ENCODE measurements around the gene OR2T5.
"Not testable (repeated sequence)": the region's sequence is repeated elsewhere in the genome, so short reads cannot be mapped to it uniquely, and the experiment has no call there.

OR2T5 gene, protein sequence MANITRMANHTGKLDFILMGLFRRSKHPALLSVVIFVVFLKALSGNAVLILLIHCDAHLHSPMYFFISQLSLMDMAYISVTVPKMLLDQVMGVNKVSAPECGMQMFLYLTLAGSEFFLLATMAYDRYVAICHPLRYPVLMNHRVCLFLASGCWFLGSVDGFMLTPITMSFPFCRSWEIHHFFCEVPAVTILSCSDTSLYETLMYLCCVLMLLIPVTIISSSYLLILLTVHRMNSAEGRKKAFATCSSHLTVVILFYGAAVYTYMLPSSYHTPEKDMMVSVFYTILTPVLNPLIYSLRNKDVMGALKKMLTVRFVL

DNA sequence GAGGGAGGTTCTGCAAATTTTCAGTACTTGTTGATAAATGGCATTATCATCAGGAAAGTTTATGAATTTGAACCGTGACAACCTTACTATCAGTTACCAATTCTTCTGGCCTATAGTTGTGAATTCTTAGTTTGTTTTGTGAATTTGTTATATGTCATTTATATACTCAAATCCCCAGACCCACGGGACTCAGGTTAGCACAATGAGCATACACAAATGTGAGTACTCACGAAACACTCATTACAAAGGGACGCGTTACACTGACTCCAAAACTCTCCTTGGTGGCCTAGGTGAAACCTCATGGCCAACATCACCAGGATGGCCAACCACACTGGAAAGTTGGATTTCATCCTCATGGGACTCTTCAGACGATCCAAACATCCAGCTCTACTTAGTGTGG lies at the start of gene OR2T5:
TSS of gene OR2T5 (plus strand) at position 301 of the 400 bp plus-strand sequence. CDS start at position 301, 0 bp downstream.
- not testable (repeated sequence) for H2AFZ ChIP-seq (ENCODE audit: low read depth, low read length); H3K9me3 ChIP-seq (ENCODE audit: low read length); H3K4me3 ChIP-seq (ENCODE audit: low read length); H3K27me3 ChIP-seq (ENCODE audit: insufficient read depth, low read length); H3K36me3 ChIP-seq (ENCODE audit: insufficient read depth, low read length); H3K4me1 ChIP-seq (ENCODE audit: insufficient read depth, low read length)

DNA sequence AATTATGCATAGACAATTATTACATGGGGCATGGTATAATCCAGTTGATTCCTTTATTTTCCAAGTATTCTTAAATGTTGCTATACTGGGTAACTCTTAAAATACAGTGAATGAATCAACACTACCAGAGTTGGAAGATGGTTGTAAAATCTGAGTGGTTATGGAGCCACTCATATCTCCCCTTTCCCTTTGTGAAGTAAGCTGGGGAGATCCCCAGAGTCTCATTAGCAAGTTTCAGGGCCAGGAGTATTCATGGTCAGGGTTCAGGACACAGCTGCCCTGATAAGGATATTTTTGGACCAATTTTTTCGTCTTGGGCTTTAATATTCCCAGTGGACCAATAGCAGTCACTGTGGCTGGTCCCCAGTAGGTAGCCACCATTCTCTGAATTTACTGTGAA lies 49.7 kb upstream of the OR2T5 start:
- not testable (repeated sequence) for H3K4me1 ChIP-seq (ENCODE audit: insufficient read depth, low read length); H3K27me3 ChIP-seq (ENCODE audit: insufficient read depth, low read length); H3K9me3 ChIP-seq (ENCODE audit: low read length); H2AFZ ChIP-seq (ENCODE audit: low read depth, low read length); H3K4me3 ChIP-seq (ENCODE audit: low read length); H3K36me3 ChIP-seq (ENCODE audit: insufficient read depth, low read length)

DNA sequence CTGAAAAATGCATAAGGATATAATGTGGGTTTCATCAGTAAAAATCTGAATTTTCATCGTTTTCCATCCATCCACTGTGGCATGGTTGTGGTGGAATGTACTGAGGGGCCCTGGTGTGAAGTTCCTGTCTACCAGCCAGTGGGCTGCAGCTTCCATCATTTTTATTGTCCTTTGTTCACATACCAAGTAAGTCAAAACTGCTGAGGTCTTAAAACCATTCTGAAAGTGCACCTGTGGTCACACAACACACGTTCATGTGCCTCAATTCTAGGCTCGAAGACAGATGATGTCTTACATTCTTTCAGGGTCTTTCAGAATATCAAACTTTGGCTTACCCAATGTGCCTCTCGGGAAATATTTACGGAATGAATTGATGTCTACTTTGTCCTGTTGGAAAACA lies 49.1 kb upstream of the OR2T5 start:
- not testable (repeated sequence) for H3K4me3 ChIP-seq (ENCODE audit: low read length); H3K27me3 ChIP-seq (ENCODE audit: insufficient read depth, low read length); H2AFZ ChIP-seq (ENCODE audit: low read depth, low read length); H3K36me3 ChIP-seq (ENCODE audit: insufficient read depth, low read length); H3K4me1 ChIP-seq (ENCODE audit: insufficient read depth, low read length); H3K9me3 ChIP-seq (ENCODE audit: low read length)

DNA sequence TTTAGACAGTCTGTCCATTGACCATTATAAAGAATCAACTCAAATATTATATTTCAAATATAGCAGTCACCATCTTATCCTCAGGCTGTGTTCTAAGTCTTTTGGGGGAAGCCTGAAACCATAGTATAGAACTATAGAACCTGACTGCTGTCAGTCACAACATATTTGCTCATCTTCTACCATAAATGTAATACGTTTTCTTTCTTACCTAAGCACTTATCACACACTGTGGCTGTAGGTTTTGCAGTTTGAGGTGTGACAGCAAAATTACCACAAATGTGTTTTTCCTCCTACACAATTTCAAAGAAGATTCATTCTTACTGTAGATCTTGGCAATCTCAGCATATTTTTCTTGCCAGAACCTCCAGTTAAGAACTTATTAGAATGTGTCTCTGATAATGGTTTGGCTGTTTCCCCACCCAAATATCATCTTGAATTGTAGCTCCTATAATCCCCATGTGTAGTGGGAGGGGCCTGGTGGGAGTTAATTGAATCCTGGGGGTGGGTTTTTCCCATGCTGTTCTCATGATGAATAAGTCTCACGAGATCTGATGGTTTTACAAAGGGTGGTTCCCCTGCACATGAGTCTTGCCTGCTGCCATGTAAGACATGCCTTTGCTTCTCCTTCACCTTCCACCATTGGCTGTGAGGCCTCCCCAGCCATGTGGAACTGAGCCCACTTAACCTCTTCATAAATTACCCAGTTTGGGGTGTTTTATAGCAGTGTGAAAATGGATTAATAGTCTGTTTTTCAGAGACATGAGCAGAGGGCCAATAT lies 45.7 kb upstream of the OR2T5 start:
- H3K4me1 ChIP-seq (ENCODE audit: insufficient read depth, low read length); H3K27me3 ChIP-seq (ENCODE audit: insufficient read depth, low read length); H3K4me3 ChIP-seq (ENCODE audit: low read length); H3K9me3 ChIP-seq (ENCODE audit: low read length); H2AFZ ChIP-seq (ENCODE audit: low read depth, low read length); H3K36me3 ChIP-seq (ENCODE audit: insufficient read depth, low read length): not testable (repeated sequence)

DNA sequence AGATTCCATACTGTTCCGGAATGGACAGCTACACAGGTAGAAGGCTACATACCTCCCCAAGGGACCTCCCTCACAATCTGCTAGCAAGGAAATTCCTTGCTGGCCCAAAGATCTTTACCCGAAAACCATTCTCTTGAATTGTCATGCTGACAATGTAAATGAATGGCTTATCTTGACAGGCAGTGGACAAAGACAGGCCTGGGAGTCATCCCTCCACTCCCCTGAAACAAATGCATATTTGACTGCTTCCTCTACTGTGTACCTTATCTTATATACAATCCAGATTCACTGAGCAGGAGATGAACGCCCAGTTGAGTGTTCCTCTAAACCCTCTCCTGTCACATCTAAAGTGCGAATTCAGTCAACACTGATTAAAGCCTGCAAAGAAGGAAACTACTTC lies 43.8 kb upstream of the OR2T5 start:
- H3K9me3 ChIP-seq (ENCODE audit: low read length); H3K4me1 ChIP-seq (ENCODE audit: insufficient read depth, low read length); H3K4me3 ChIP-seq (ENCODE audit: low read length); H2AFZ ChIP-seq (ENCODE audit: low read depth, low read length); H3K27me3 ChIP-seq (ENCODE audit: insufficient read depth, low read length); H3K36me3 ChIP-seq (ENCODE audit: insufficient read depth, low read length): not testable (repeated sequence)

DNA sequence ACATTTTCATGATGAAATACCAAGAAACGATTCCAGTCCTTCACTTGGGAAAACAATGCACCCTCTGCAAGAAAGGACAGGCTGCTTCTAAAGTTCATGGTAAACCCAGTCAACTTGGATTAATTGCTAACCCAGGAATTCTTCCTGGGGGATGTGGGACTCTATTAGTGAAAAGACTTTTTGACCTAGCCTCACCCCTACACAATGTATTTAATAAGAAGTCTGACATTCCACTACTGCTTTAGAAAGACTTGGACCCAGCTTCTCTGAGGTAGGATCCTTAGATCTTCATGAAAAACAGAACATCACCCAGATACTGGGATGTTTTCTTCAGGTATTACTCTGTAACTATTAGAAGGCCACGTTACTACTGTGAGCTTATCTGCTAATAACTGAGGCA lies 43.0 kb upstream of the OR2T5 start, which contains the start of gene OR2T2:
TSS of gene OR2T2 (plus strand) at position 239 of the 400 bp plus-strand sequence. CDS start 7,161 bp downstream, outside the sequence.
- not testable (repeated sequence) for H3K4me1 ChIP-seq (ENCODE audit: insufficient read depth, low read length); H3K4me3 ChIP-seq (ENCODE audit: low read length); H3K36me3 ChIP-seq (ENCODE audit: insufficient read depth, low read length); H3K9me3 ChIP-seq (ENCODE audit: low read length); H3K27me3 ChIP-seq (ENCODE audit: insufficient read depth, low read length); H2AFZ ChIP-seq (ENCODE audit: low read depth, low read length)

DNA sequence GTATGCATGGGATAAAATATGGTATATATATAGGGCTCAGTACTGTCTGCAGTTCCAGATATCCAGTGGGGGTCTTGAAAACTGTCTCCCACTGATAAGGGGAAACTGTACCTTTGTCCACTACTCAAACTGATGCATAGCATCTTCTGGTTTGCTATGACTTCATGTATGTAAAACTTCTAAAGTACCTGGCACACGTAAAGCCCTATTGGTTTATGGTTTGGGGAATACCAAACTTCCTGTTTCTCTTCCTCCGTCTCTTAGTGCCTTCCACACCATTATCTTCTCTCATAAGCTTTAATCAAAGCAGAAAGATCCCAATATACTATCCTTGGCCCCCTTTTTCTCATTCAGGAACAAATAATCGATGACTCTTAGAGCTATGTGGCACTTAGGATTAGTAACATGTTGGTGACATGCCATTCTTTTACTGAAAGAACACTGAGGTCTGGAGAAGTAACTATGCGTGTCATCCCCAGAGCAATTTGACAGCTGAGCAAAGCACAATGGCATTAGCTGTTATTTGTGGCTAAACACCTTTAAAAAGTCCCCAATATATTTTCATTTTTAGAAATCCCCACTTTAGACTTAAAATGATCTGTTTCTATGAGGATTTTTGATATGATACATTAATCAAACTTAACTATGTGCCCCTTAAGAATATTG lies 39.8 kb upstream of the OR2T5 start:
- H3K4me3 ChIP-seq (ENCODE audit: low read length); H2AFZ ChIP-seq (ENCODE audit: low read depth, low read length); H3K27me3 ChIP-seq (ENCODE audit: insufficient read depth, low read length); H3K4me1 ChIP-seq (ENCODE audit: insufficient read depth, low read length); H3K9me3 ChIP-seq (ENCODE audit: low read length); H3K36me3 ChIP-seq (ENCODE audit: insufficient read depth, low read length): not testable (repeated sequence)

DNA sequence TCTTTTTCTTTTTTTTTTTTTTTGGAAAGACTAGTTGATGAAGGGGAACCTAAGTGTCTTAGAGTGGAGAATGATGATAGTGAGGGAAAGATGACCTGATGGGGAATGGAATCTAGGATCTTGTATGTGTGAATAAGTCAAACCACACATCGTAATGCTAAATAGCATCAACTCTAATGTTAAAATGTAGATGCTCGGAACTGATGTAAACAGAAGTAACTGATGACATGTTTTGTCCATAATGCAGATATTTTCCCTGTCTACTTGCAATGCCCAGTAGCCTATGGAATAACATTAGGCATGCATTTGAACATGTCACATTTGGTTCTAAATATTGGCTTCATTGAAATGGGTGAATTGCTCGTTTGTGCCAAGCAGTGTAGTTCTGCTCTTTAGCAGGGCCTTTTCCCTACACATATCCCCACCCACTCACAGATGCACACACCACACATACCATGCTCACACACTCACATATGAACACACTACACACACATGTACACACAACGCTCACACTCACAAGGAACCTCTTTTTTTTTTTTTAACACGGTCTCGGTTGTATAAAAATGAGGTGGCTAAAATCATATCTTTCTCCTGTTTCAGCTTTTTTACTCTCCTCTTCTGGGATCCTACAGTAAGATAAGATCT lies 38.4 kb upstream of the OR2T5 start:
- H3K4me1 ChIP-seq (ENCODE audit: insufficient read depth, low read length); H3K9me3 ChIP-seq (ENCODE audit: low read length); H2AFZ ChIP-seq (ENCODE audit: low read depth, low read length); H3K27me3 ChIP-seq (ENCODE audit: insufficient read depth, low read length); H3K36me3 ChIP-seq (ENCODE audit: insufficient read depth, low read length); H3K4me3 ChIP-seq (ENCODE audit: low read length): not testable (repeated sequence)

DNA sequence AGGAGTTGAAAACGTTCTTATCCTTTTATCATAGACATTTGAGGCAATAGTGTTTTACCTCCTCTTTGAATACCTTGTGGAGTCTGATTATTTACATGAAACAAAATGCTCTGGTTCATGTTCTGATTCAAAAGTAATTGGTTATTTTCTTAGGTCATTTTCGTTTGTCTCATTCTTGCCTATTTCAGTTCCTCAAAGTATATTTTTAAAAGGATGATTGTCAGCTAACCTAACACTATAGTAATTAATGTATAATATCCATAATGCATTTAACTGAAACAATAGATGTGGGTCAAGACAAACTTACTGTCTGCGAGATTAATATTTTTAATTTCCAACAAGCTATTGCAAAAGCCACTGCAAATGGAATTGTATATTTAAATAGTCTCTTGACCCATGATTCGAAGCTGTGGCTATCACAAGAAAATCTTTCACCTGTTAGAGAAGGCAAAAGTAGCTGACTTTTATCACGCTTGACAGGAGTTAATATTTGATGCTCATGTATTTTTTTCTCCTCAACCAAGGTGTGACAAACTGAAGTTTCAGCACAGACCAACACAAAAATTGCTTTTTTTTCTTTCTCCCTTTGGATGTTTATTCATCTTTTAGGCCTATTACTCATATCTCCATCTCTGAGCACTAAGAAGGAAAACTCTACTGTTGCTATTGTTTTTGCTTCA lies 37.8 kb upstream of the OR2T5 start:
- H2AFZ ChIP-seq (ENCODE audit: low read depth, low read length); H3K9me3 ChIP-seq (ENCODE audit: low read length); H3K4me1 ChIP-seq (ENCODE audit: insufficient read depth, low read length); H3K27me3 ChIP-seq (ENCODE audit: insufficient read depth, low read length); H3K36me3 ChIP-seq (ENCODE audit: insufficient read depth, low read length); H3K4me3 ChIP-seq (ENCODE audit: low read length): not testable (repeated sequence)

DNA sequence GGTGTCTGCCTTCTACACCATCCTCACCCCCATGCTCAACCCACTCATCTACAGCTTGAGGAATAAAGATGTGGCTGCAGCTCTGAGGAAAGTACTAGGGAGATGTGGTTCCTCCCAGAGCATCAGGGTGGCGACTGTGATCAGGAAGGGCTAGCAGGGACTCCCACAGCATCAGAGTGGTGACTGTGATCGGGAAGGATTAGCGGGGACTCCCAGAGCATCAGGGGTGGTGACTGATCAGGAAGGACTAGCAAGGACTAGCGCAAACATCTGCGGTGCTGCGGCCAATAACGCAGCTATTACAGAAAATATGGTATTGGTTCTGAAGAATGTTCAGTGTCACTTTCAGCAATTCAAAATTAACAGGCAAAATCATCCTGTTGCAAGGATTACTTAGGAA lies 34.8 kb upstream of the OR2T5 start:
- not testable (repeated sequence) for H3K4me3 ChIP-seq (ENCODE audit: low read length); H3K36me3 ChIP-seq (ENCODE audit: insufficient read depth, low read length); H3K4me1 ChIP-seq (ENCODE audit: insufficient read depth, low read length)

DNA sequence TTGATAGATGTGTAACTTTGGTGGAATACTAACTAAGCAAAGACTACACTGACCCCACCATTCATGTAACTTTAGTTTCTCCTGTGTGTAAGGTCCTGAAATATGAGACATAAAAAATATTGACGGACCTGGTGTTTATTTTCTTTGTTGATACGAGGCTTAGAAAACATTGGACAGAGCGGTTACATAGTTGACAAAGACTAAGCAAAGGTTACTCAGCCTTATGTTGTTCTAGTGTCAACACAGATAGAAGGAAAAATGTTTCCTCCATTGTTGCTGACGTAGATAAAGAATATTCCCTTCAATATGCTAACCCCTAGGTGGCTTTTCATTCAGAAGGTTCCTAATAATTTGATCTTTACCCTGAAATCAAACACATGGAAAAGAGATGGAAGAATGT lies 33.3 kb upstream of the OR2T5 start:
- H3K9me3 ChIP-seq (ENCODE audit: low read length); H2AFZ ChIP-seq (ENCODE audit: low read depth, low read length); H3K4me1 ChIP-seq (ENCODE audit: insufficient read depth, low read length); H3K36me3 ChIP-seq (ENCODE audit: insufficient read depth, low read length); H3K4me3 ChIP-seq (ENCODE audit: low read length); H3K27me3 ChIP-seq (ENCODE audit: insufficient read depth, low read length): not testable (repeated sequence)

More for the DNA sequence above, 34.8 kb upstream of the OR2T5 start:
- H2AFZ ChIP-seq (ENCODE audit: low read depth, low read length); H3K27me3 ChIP-seq (ENCODE audit: insufficient read depth, low read length); H3K9me3 ChIP-seq (ENCODE audit: low read length): not testable (repeated sequence)

DNA sequence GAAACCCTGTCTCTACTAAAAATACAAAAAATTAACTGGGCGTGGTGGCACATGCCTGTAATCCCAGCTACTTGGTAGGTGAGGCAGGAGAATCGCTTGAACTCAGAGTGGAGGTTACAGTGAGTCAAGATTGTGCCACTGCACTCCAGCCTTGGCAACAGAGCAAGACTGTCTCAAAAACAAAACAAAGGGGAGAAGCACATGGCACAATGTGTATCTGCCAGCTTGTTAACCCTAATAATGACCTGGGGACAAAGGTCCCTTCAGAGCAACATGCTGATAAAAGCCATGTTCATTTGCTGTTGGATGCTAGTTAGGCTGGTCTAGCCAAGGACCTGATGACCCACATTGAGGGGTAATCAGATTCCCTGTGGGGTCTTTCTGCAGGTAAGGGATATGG lies 31.8 kb upstream of the OR2T5 start:
- not testable (repeated sequence) for H3K4me3 ChIP-seq (ENCODE audit: low read length); H3K27me3 ChIP-seq (ENCODE audit: insufficient read depth, low read length); H2AFZ ChIP-seq (ENCODE audit: low read depth, low read length); H3K4me1 ChIP-seq (ENCODE audit: insufficient read depth, low read length); H3K36me3 ChIP-seq (ENCODE audit: insufficient read depth, low read length); H3K9me3 ChIP-seq (ENCODE audit: low read length)

DNA sequence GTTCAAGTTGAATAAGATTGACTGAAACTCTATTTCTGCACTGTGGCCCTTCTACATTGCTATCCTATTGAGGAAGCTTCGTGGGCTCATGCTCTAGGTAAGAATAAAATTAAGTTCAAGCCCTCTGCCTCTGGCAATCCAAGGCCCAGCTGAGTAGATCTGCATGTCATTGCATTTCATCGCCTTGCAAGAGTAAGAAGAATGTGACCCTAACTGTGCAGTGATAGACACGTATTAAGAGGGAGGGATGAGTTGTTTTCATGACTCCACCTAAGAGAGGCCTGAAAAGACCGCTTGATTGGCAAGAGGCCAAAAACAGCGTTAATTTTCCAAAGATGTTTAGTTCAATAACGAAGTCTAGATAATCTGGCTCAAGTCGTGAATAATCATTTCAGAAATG lies 29.3 kb upstream of the OR2T5 start:
- H3K9me3 ChIP-seq (ENCODE audit: low read length); H3K27me3 ChIP-seq (ENCODE audit: insufficient read depth, low read length); H3K4me1 ChIP-seq (ENCODE audit: insufficient read depth, low read length); H3K36me3 ChIP-seq (ENCODE audit: insufficient read depth, low read length); H2AFZ ChIP-seq (ENCODE audit: low read depth, low read length); H3K4me3 ChIP-seq (ENCODE audit: low read length): not testable (repeated sequence)

All from neuron (in vitro differentiated cells).